ENCODE results near the gene PTPRT.

The PTPRT gene

DNA sequence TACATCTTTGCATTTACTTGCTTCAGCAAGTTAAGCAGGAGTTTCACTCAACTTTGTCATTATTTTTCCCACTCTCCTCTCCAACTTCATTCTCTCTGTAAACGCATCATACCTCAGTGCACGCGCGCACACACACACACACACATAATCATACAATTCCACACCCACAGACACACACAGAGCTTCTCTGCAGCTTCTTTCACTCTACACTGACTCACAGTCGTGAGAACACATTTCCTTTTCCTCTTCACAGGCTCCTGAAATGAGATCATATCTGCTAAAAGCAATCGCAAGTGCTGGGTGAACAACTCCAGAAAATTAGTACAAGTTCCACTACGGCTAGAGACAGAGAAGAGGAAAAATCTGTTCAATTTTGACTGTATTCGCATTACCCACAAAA is 215.4 kb downstream of the PTPRT start:
- DNase-seq (ENCODE audit: low read depth in 2 of 2), result no peak

- DNase-seq (ENCODE audit: low read depth in 2 of 2), result no peak
Measured at GRCh38 chr20:42972591-42972990, 217.1 kb downstream of the PTPRT start.

DNA sequence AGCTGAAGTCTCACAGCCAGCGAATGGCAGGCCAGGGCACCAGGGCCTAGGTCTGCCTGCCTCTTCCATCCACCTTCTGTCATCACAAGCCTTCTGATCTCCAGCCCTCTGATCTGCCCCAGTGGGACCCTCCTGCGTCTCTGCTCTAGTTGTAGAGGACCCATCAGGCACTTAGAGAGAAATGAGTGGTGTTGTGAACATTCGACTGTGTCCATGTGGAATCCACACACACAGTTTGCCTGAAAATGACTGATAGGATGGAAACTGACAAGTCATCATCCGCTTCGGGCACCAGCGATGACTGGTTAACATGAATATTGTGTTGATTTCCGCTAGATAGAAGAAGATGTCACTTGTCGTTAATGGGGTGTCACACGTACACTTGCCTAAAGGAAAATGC is 221.0 kb downstream of the PTPRT start:
- DNase-seq (ENCODE audit: low read depth in 2 of 2), result no peak

- DNase-seq (ENCODE audit: low read depth in 2 of 2), result no peak
Measured at GRCh38 chr20:42963796-42964195, 225.9 kb downstream of the PTPRT start.

DNA sequence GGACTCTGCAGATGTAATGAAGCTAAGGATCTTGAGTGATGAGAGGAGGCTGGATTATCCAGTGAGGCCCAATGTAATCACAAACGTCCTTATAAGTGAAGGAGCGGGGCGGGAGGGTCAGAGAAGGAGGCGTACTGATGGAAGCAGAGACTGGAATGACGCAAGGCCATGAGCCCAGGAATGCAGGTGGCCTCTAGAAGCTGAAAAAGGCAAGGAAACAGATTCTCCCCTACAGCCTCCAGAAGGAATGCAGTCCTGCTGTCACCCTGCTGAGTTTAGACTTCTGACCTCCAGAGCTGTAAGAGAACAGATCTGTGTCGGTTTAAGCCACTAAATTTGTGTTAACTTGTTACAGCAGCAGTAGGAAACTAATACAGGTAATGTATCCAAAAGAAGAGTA is 227.9 kb downstream of the PTPRT start:
- DNase-seq (ENCODE audit: low read depth in 2 of 2), result no peak

DNA sequence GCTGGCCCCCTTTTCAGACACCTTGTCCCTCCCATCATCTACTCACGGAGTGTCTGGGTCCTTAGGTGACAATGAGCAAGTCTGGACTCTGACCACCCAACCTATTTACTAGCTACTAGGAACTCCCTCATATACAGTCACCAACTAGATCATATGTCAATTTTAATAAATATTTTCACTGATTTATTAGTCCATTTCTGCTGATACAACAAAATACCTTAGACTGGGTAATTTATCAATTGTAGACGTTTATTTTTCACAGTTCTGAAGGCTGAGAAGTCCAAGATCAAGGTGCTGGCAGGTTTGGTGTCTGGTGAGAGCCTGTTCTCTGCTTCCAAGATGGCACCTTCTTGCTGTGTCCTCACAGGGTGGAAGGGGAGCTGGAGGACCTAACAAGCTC is 229.7 kb downstream of the PTPRT start:
- no peak for DNase-seq (ENCODE audit: low read depth in 2 of 2)

DNA sequence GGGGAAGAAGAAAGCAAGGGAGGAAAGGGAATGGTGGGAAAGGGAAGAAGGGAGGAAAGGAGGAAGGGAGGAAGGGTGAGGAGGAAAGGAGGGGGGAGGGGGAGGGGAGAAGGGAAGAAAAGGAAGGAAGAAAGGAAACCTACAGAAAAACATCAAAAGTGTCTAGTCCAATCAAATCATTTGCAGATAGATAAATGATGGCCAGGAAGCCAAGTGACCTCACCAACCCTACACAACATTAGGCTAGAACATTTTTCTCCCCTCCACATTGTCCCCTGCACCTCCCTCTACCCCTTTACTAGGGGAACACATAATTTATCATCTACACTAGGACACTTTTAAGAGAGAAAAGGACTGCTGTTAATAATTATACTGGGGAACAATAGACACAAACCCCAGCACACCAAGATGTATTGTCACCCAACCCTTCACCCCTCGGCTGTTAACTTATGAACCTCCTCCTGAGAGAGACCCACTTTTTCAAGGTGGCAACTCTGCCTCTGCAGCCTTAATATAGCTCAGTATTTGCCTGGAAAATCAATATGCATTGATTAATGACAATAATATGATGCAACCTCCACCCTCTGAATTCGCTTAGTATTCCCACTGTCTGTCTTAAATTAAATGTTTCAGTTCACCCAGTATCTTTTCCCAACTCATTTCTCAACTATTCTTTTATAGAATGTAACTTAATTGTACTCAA is 231.2 kb downstream of the PTPRT start:
- DNase-seq (ENCODE audit: low read depth in 2 of 2), result no peak

DNA sequence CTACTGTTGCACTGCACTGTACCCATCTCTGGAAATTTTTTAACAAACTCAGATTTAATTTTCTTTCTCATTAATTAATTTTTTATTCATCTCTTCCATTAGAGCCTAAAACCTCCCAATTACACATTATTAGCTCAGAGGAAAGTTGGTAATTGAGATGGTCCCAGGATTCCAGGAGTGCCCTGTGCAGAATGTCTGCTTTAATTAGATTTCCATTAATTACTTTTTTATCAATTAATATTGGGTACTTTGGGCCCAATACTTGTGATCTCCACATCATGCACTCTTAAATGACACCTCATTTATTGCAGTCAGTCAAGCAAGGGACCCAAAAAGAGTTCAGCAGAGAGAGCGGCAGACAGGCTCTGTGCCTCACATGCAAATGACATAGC is 232.0 kb downstream of the PTPRT start:
- DNase-seq (ENCODE audit: low read depth in 2 of 2), result no peak

DNA sequence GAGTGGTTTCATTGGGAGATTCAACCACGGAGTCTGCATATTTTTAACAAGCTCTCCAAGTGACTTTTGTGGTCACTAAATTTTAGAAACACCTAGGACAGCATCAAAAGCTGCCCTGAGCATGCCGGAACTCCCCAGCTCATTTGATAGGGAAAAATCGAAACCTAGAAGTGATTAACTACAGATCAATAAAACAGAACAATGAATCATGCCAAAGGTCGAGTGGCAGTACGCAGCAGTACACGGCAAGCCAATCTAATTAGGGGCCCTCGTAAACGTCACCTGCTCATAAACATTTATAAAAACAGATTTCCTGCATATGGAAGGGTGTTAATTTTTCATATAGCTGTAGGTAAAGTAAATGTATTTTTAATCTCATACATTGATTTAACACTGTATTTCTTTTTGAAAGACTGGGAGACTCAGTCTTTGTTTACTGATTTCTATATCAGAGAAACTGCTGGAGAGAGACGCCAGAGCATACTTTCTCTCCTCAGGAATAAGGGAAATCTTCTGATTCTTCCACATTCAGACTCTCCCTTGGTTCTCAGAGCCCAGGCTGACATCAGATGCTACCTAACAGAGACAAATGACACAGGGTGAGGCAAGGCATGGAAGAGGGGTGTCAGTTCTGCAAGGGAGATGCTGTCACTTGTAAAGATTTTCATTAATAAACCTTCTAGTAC is 232.5 kb downstream of the PTPRT start:
- no peak for DNase-seq (ENCODE audit: low read depth in 2 of 2)

DNA sequence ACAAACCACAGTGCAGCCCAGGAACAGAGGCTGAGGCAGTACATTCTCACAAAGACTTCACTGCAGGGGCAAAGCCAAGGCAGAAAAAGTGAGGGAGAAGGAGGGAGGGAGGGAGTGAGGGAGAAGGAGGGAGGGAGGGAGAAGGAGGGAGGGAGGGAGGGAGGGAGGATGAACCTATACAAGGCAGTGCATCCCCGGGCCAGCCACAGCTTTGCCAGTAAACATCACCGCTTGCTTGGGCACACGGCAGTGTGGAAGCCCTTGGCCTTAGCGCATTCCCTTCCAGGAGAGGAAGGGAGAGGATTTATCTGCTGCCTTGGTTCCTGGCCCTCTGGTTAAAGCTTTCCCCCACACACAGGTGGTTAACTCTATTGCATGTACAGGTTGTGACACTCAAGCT is 234.0 kb downstream of the PTPRT start:
- no peak for DNase-seq (ENCODE audit: low read depth in 2 of 2)

DNA sequence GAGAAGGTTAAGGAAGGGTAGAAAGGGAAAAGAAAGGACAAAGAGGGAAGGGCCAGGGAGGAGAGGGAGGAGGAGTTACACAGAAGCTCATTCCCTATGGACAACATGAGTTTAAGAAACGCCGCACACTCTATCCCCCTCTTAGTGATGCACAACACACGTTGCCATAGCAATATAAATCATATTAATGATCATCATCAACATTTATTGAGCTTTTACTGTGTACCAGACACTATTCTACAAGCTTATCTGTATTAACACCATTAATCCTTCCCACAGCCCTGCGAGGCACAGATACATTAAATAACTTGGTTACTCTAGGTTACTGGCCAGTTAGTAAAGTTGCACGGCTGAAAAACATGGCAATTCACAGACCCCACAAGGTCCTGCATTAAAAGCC is 234.8 kb downstream of the PTPRT start:
- DNase-seq (ENCODE audit: low read depth in 2 of 2), result no peak

DNA sequence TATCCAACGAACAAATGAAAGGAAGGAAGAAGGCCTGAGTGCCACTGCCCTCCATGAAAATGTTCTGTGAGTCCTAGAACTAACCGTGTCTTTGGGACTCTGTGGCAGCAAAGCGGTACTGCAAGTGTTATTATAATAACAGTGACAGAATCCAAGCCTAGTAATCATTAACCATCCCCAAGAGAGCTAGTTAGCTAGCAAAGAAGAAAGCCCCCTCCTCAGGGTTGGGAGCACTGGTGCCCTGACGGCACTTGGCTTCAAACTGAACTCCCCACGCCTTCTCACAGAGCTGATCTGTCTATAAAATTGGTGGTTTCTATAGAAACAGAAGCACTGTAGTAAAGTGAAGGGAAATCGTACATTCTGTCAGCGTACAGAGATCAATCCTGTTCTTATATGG is 239.8 kb downstream of the PTPRT start:
- no peak for DNase-seq (ENCODE audit: low read depth in 2 of 2)

- no peak for DNase-seq (ENCODE audit: low read depth in 2 of 2)
Measured at GRCh38 chr20:42945234-42945994, 244.3 kb downstream of the PTPRT start.

- no peak for DNase-seq (ENCODE audit: low read depth in 2 of 2)
Measured at GRCh38 chr20:42941629-42942028, 248.1 kb downstream of the PTPRT start.

DNA sequence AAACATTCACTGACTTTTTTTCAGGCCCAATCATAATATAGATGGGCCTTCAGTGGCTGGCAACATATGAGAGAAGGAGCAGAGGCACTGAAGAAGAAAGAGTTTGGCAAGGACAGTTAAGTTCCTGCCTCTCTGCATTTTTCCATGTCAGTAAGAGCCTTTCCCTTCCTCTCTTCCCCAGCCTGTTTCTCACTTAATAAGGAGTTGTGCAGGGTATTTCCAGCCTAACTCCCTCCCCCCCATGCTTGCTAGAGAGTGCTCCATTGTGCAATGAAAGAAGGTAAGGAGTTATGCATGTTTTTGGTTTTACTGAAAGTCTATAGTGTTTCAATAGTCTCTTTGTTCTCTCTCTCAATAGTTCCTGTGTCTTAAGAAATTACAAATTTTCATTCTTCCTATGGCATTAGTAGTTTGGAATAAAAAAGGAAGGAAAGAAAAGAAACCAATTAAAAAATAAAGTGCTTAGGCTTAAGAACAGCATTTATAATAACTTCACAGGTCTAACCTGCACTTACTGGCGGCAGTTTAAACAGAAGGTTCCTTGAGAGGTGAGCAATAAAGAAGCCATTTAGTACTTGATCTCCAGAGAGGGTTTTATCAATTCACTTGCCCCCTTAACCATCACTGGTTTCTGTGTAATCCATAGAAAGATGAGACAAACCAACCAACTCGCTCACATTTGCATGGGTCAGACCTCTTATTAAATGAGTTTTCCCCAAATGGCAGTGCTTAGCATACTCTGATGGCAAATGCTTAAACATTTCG is 251.1 kb downstream of the PTPRT start:
- no peak for DNase-seq (ENCODE audit: low read depth in 2 of 2)

- DNase-seq (ENCODE audit: low read depth in 2 of 2), result no peak
Measured at GRCh38 chr20:42936482-42936881, 253.2 kb downstream of the PTPRT start.

- DNase-seq (ENCODE audit: low read depth in 2 of 2), result no peak
Measured at GRCh38 chr20:42924215-42924614, 265.5 kb downstream of the PTPRT start.

DNA sequence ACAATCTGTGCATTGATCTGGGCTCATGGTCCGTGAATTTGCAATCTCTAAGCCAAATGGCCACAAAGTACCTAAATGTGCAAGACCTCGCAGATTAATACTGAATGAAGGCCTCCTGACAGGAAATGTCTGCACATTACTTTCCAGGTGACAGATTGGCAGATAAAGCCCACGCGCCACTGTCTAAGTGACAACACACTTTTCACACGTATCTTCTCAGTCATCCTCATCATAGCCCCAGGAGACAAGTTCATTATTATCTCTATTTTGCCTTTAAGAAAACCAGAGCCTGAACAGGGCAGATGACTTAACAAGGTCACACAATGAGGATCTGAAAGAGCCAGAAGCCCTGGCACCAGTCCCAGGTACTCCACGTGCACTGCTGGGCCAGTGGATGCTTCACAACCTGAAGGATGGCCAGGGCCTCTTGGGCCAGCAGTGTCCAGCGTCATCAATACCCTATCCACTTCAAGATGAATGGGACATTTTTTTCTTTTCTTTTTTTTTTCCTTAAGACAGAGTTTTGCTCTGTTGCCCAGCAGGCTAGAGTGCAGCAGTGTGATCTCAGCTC is 266.3 kb downstream of the PTPRT start:
- DNase-seq (ENCODE audit: low read depth in 2 of 2), result no peak

DNA sequence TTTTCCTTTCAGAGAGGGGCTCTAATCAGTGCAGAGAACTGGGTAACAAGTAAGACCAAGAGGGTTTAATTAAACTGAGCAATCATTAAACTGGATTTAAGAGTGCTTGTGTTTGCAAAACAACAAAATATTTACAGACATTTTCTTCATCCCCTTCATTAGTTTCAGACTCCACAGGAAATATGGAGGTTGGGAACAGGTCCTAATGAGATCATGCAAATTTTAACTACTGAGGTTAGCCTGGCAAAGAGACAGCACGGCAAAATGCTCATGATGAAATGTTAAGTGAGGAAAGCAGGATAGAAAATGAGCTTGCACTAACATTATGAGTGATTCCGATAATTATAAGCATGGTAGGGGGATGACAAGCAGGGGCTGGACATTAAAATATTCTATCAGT is 268.9 kb downstream of the PTPRT start:
- DNase-seq (ENCODE audit: low read depth in 2 of 2), result no peak

- no peak for DNase-seq (ENCODE audit: low read depth in 2 of 2)
Measured at GRCh38 chr20:42919316-42919715, 270.4 kb downstream of the PTPRT start.

GRCh38 chr20:42915081-42915480 is 274.6 kb downstream of the PTPRT start:
- DNase-seq (ENCODE audit: low read depth in 2 of 2), result no peak

DNA sequence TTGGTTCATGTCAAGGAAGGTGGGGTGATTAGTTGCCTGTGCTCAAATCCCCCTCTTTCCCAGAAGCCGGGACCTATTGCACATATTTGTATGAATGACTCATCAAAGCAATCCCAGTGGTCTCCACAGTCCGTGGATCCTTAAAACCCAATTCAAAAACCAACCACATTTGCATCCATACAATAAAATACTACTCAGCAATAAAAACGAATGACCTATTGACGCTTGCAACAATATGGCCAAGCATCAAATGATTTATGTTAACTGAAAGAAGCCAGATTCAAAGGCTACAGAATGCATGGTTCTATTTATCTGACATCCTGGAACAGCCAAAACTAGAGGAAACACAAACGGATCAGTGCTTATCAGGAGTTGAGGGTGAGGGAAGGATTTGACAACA is 275.4 kb downstream of the PTPRT start:
- no peak for DNase-seq (ENCODE audit: low read depth in 2 of 2)

All from fibroblast of skin of left quadriceps (primary cell).